GM06990 (cell line): Measurements from ENCODE around the gene DNAJC5.

ENCODE experiments used
- DNase-seq: peaks from one replicate; pipeline ENCODE4 v3.0.0-alpha.2; 2011; ENCODE audit not compliant: insufficient read length; ENCODE audit errors: extremely low read depth
- H3K27me3 ChIP-seq: replicated peaks from 2 replicates; pipeline ENCODE4 v1.6.0; 2011; ENCODE audit warnings: low read length; ENCODE audit not compliant: control insufficient read depth, insufficient read depth
- H3K36me3 ChIP-seq: 2 replicates; pipeline ENCODE4 v1.5.1; 2011; ENCODE audit warnings: low read length; ENCODE audit not compliant: control insufficient read depth, insufficient read depth
- H3K4me3 ChIP-seq: replicated peaks from 2 replicates; pipeline ENCODE4 v1.5.1; 2011; ENCODE audit warnings: low read depth, mild to moderate bottlenecking, control low read depth, low read length
- CTCF ChIP-seq: IDR thresholded peaks from 2 replicates; pipeline ENCODE4 v1.5.1; 2011; ENCODE audit warnings: low read length, control low read depth, mild to moderate bottlenecking, inconsistent platforms; ENCODE audit not compliant: insufficient read depth, poor library complexity, severe bottlenecking

Gene DNAJC5

GRCh38 chr20:63942250-63942951 is 47.5 kb downstream of the DNAJC5 start:
- H3K27me3 ChIP-seq, result no peaks in the 10 kb centered on the region
- no peak for TF ChIP-seq CTCF
- peak; percentile 57 for DNase-seq
- peaks cover 40% of the 10 kb centered on the region for H3K36me3 ChIP-seq
- H3K4me3 ChIP-seq, result no peak overlapping the region

DNA sequence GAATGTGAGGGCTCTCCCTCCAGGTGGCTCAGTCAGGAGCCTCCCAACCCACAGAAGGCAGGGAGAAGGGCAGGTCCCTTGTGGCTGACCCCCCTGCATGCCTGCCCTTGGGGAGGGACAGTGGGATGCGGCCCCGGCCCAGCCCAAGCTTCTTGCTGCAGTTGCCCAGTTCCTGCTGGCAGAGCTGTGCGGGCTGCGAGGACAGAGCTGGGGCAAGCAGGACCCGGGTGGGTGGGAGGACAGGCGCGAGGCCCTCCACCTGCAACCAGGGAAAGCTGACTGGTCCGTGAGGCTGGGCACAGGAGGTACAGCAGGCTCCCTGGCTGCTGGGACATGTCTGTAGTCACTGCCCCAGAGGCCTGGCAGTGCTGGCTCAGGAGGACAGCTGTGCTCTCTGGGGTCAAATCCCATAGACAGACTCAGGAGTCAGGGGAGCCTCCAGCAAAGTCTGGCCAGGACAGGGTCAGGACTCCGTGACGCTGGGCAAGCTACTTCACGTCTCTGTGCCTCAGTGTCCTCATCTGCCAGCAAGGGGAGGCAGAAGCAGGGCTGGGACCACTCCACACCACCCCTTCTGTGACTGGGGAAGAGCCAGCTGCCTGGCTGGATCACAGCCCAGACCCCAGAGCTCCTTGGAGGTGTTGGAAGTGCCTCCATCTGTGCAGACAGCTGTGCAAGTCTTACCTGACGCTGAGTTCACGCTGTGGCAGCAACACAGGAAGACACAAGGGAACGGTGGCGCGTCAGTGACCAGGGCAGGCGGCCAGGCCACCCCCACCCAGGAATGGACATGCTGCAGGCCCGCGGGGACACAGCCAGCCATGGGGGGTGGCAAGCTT is 48.3 kb downstream of the DNAJC5 start:
- Histone ChIP-seq H3K36me3 (peaks cover 40% of the 10 kb centered on the region), H3K4me3 (no peak overlapping the region), H3K27me3 (no peaks in the 10 kb centered on the region)
- DNase-seq, result peak; percentile 20
- TF ChIP-seq CTCF, result no peak

DNA sequence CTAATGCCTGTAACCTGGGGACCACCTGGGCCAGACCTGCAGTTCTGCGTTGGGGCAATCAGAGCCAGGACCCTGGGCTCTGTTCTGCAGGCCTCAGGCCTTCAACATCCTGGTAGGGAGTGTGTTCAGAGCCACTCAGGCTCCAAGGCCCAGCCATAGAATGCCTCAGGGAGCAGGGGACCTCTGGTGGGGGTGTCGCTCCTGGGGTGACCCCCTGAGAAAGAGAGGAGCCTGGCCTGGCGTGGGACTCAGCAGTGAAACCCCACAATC is 48.8 kb downstream of the DNAJC5 start:
- no peak for TF ChIP-seq CTCF
- Histone ChIP-seq H3K4me3 (no peak overlapping the region), H3K36me3 (peaks cover 40% of the 10 kb centered on the region), H3K27me3 (no peaks in the 10 kb centered on the region)
- no peak for DNase-seq

- DNase-seq, result no peak
- TF ChIP-seq CTCF, result no peak
- H3K36me3 ChIP-seq, result peaks cover 38% of the 10 kb centered on the region
Measured at GRCh38 chr20:63944078-63944941, 49.4 kb downstream of the DNAJC5 start.

GRCh38 chr20:63945031-63945658 is 50.2 kb downstream of the DNAJC5 start:
- no peak overlapping the region for H3K4me3 ChIP-seq
- H3K36me3 ChIP-seq, result peaks cover 34% of the 10 kb centered on the region
- DNase-seq, result no peak
- TF ChIP-seq CTCF, result no peak
- H3K27me3 ChIP-seq, result no peaks in the 10 kb centered on the region

More at GRCh38 chr20:63944078-63944941, 49.4 kb downstream of the DNAJC5 start:
- no peaks in the 10 kb centered on the region for H3K27me3 ChIP-seq
- H3K4me3 ChIP-seq, result no peak overlapping the region
